Esophagus muscularis mucosa (tissue), 4 donors: Measurements from ENCODE around the gene NINJ1. TPM values are rescaled to one million over a fixed set of nuclear protein-coding genes. Genes with fewer than 3 reads are reported as not detected.

Experiments used
- DNase-seq: peaks from one replicate; pipeline ENCODE4 v3.0.0-alpha.2; 2017; ENCODE audit errors: extremely low spot score
- H3K27ac ChIP-seq, 4 donors: fragments of 200-600 bp; sonication (generic); replicated peaks in 1 of 4; 1 replicate in 3 of 4; 2 replicates in 1 of 4; pipeline ENCODE4 v1.5.1; 2016 to 2019; ENCODE audit warnings: mild to moderate bottlenecking in 1 of 4
- H3K27me3 ChIP-seq, 4 donors: fragments of 200-600 bp; sonication (generic); one replicate each; pipeline versions ENCODE4 v1.5.1 to v1.6.0; 2016 to 2019
- H3K36me3 ChIP-seq, 4 donors: fragments of 200-600 bp; sonication (generic); one replicate each; pipeline ENCODE4 v1.5.1; 2016 to 2019
- H3K4me1 ChIP-seq, 4 donors: fragments of 200-600 bp; sonication (generic); one replicate each; pipeline ENCODE4 v1.5.1; 2016 to 2019
- H3K4me3 ChIP-seq, 4 donors: fragments of 200-600 bp; sonication (generic); 1 replicate in 2 of 4; 2 replicates in 2 of 4; pipeline ENCODE4 v1.5.1; 2016 to 2019; ENCODE audit warnings: mild to moderate bottlenecking in 4 of 4, moderate library complexity in 1 of 4
- H3K9me3 ChIP-seq, 4 donors: fragments of 200-600 bp; sonication (generic); 1 replicate in 3 of 4; 2 replicates in 1 of 4; pipeline ENCODE4 v1.5.1; 2016 to 2019
- EP300 ChIP-seq: sonication (generic); formaldehyde crosslinking; IDR thresholded peaks from one replicate; pipeline ENCODE4 v1.6.1; 2017; ENCODE audit warnings: antibody characterized with exemption
- POLR2A ChIP-seq: fragments of 450-650 bp; IDR thresholded peaks from one replicate; pipeline ENCODE4 v1.6.1; 2017; ENCODE audit warnings: antibody characterized with exemption, moderate library complexity, mild to moderate bottlenecking, low read depth
- POLR2AphosphoS5 ChIP-seq, 2 donors: sonication (generic); formaldehyde crosslinking; IDR thresholded peaks; one replicate each; pipeline ENCODE4 v1.6.1; 2017; ENCODE audit warnings: antibody characterized with exemption in 2 of 2
- WGBS: methylation state at CpG from one replicate; pipeline ENCODE4 v1.1.5; 2018; 5-methylcytosine and 5-hydroxymethylcytosine counted together
- intact Hi-C: fragments of 100-400 bp; cut with DNase I; formaldehyde crosslinking; loops from one replicate; pipeline ENCODE4 v1.15.1; 2023
- total RNA-seq, 4 donors: library from RNA; depleted of rRNA; stranded (reverse); fragments of >200 nt; gene quantifications; one replicate each; pipeline versions ENCODE4 v1.1.0 to v1.2.1, GENCODE V29; 2016
- TF ChIP-seq, protein P1 (sequence below), 3 experiments: fragments of 200-600 bp in 2 of 3; fragments of 450-650 bp in 1 of 3; sonication (generic) in 2 of 3; IDR thresholded peaks; one replicate each; pipeline ENCODE4 v1.5.1; 2017 to 2019; ENCODE audit warnings: antibody characterized with exemption in 3 of 3, mild to moderate bottlenecking in 2 of 3, moderate library complexity in 1 of 3

NINJ1 gene
- total RNA-seq, 4 donors from 2014 or later = 69.3 to 90.6 (median 72.7) TPM

DNA sequence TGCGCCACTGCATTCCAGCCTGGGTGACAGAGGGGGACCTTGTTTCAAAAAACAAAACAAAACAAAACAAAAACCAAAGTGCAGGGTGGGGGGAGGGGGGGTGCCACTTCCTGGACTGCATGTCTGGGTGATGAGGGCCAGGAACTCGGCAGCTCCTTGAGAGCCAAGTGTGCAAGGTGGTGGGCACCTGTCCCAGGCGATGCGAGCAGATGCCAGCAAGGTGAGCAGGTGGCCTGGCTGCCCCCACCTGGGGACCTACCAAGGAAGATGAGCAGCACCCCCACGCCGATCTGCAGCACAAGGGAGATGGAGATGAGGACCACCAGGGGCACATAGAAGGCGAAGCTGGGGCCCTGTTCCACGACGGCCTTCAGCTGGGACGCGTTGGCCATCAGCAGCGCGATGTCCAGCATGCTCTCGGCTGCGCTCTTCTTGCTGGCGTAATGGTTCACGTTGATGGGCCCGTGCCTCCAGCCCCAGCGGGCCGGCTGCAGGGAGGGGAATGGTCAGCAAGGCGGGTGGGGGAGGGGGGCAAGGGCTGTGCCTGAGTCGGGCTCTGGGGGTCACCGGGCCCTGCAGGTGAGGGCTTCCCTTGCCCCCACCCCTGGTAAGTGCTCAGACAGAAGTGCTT, 7.8 kb downstream of the NINJ1 start:
- WGBS = 81% methylated on average over 4 of the region's 23 CpGs
- TF ChIP-seq, protein P1, sequence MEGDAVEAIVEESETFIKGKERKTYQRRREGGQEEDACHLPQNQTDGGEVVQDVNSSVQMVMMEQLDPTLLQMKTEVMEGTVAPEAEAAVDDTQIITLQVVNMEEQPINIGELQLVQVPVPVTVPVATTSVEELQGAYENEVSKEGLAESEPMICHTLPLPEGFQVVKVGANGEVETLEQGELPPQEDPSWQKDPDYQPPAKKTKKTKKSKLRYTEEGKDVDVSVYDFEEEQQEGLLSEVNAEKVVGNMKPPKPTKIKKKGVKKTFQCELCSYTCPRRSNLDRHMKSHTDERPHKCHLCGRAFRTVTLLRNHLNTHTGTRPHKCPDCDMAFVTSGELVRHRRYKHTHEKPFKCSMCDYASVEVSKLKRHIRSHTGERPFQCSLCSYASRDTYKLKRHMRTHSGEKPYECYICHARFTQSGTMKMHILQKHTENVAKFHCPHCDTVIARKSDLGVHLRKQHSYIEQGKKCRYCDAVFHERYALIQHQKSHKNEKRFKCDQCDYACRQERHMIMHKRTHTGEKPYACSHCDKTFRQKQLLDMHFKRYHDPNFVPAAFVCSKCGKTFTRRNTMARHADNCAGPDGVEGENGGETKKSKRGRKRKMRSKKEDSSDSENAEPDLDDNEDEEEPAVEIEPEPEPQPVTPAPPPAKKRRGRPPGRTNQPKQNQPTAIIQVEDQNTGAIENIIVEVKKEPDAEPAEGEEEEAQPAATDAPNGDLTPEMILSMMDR (IDR thresholded peaks at IDR 0.05) = no peak
- TF ChIP-seq POLR2AphosphoS5 (IDR thresholded peaks at IDR 0.05) (no peak), POLR2A (peak; percentile 33), EP300 (no peak)
- peaks cover 52 to 69% (median 60%) of the 10 kb centered on the region in 4 donors for H3K4me1 ChIP-seq
- peaks cover 13 to 53% (median 51%) of the 10 kb centered on the region in 4 donors for H3K36me3 ChIP-seq
- intact Hi-C loops = no loop called here
- no peaks in the 10 kb centered on the region for H3K9me3 ChIP-seq
- H3K4me3 ChIP-seq = peak overlapping the region in 3 of 4 donors; percentile 1 to 22 (median 17)
- no peak for DNase-seq
- peak overlapping the region; percentile 98 to 99 (median 99) for H3K27ac ChIP-seq
- no peaks in the 10 kb centered on the region for H3K27me3 ChIP-seq

DNA sequence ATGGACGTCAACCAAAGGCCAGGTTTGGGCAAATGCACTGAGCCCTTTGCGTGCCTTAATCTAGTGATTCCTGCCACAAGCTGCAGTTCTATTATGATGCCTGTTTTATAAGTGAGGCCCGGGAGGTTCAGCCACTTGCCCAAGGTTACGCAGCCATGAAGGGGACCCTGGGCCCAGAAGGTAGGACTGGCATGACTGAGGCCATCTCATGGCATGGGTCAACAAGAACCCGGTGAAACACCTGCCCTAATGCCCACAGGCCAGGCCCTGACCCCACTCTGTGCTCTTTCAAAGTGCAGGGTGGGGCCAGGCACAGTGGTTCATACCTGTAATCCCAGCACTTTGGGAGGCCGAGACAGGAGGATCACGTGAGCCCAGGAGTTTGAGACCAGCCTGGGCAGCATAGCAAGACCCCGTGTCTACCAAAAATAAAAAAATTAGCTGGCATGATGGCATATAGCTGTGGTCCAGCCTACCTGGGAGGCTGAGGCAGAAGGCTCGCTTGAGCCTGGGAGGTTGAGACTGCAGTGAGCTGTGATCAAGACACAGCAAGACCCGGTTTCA, 8.6 kb downstream of the NINJ1 start:
- Histone ChIP-seq H3K4me3 (no peak overlapping the region), H3K27me3 (no peaks in the 10 kb centered on the region), H3K9me3 (no peaks in the 10 kb centered on the region), H3K27ac (peak overlapping the region in 3 of 4 donors; percentile 98 to 99 (median 99)), H3K4me1 (peaks cover 47 to 69% (median 60%) of the 10 kb centered on the region in 4 donors), H3K36me3 (peaks cover 13 to 59% (median 56%) of the 10 kb centered on the region in 4 donors)
- 96% methylated on average over 9 of the region's 10 CpGs for WGBS
- TF ChIP-seq POLR2AphosphoS5 (IDR thresholded peaks at IDR 0.05) (no peak), POLR2A (no peak), EP300 (no peak)
- TF ChIP-seq, protein P1 (IDR thresholded peaks at IDR 0.05) = no peak
- DNase-seq = no peak
- intact Hi-C loops = no loop called here

- Histone ChIP-seq H3K27me3 (no peaks in the 10 kb centered on the region), H3K4me3 (no peak overlapping the region), H3K4me1 (peaks cover 46 to 69% (median 60%) of the 10 kb centered on the region in 4 donors), H3K36me3 (peaks cover 13 to 59% (median 56%) of the 10 kb centered on the region in 4 donors), H3K27ac (peak overlapping the region in 2 of 4 donors; percentile 3 to 99), H3K9me3 (no peaks in the 10 kb centered on the region)
- intact Hi-C loops = no loop called here
- WGBS = 90% methylated on average over 5 of the region's 16 CpGs
- DNase-seq = no peak
- no peak for TF ChIP-seq EP300
- TF ChIP-seq, protein P1 (IDR thresholded peaks at IDR 0.05) = no peak
- TF ChIP-seq POLR2A = no peak
- no peak for TF ChIP-seq POLR2AphosphoS5 (IDR thresholded peaks at IDR 0.05)
Observed at GRCh38 chr9:93124793-93125192, 9.3 kb downstream of the NINJ1 start.

GRCh38 chr9:93123561-93124283, 10.3 kb downstream of the NINJ1 start:
- H3K4me1 ChIP-seq = peaks cover 40 to 69% (median 58%) of the 10 kb centered on the region in 4 donors
- 77% methylated on average over 9 of the region's 14 CpGs for WGBS

More at GRCh38 chr9:93123561-93124283, 10.3 kb downstream of the NINJ1 start:
- Histone ChIP-seq H3K27me3 (no peaks in the 10 kb centered on the region), H3K27ac (no peak overlapping the region), H3K36me3 (peaks cover 13 to 59% (median 56%) of the 10 kb centered on the region in 4 donors), H3K9me3 (no peaks in the 10 kb centered on the region), H3K4me3 (no peak overlapping the region)
- intact Hi-C loops = no loop called here
- TF ChIP-seq POLR2A (no peak), POLR2AphosphoS5 (IDR thresholded peaks at IDR 0.05) (no peak), EP300 (no peak)
- TF ChIP-seq, protein P1 (IDR thresholded peaks at IDR 0.05) = no peak
- DNase-seq = no peak
